H4 (cell line): Measurements from ENCODE around the gene BBS7. TPM values are rescaled to one million over a fixed set of nuclear protein-coding genes. Genes with fewer than 3 reads are reported as not detected.

Experiments
- DNase-seq: peaks from one replicate; pipeline ENCODE4 v3.0.0-alpha.2; 2015; ENCODE audit warnings: low spot score
- total RNA-seq: library from RNA; depleted of rRNA; stranded (reverse); fragments of >200 nt; shearing (Covaris generic); gene quantifications from 2 replicates; pipeline ENCODE4 v1.2.3, GENCODE V29; 2014; rRNA removed

Gene BBS7
- 16.5 and 18.0 TPM in 2 replicates for total RNA-seq

DNA sequence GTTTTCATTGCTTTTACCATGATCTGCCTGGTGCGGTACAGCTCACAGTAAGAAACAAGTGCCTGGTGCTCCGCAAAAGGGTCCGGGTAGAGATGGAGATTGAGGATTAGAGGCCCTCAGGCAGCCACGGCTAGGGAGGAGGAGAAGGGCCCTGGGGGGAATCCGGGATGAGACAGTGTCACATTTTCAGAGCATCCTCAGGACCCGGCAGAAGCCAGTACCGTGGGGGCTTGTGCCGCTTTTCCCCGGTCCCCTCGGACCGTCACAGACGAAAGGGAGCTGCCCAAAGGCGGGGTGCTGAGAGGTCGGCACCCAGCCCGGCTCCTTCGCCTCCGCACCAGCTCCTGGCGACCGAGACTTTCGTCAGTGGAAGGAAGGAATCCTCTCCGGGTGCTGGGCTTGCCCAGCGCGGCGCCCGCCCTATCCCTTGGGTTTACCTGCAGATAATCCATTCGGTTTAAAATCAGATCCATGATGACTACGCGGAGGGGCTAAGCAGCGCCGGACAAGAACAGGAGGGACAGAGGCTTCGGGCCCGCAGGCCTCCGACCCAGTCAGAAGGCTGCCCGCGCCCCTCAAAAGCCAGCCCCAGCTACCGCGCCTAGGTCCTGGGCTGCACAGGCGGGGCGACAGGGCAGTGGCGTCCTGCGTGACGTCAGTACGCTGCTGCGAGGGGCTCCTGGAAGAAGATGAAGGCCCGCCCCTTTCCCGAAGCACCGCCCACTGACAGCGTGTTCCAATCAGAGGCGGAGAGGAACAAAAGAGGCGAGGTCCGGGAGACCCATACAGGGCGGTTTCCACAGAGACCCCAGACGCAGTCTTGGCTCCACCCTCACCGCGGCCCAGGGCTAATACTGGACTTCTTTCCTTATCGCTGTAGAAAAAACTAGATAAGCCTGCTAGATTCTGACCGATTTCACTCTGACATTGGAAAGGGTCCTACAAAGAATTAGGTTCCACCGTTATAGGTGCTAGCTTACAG is at the start of gene BBS7:
BBS7 (minus strand) TSS at position 634 of the 982 bp plus-strand sequence; CDS start at position 473, 161 bp downstream.
- peak; percentile 94 for DNase-seq

GRCh38 chr4:121913667-121914066 is 43.4 kb upstream of the BBS7 start:
- no peak for DNase-seq

DNA sequence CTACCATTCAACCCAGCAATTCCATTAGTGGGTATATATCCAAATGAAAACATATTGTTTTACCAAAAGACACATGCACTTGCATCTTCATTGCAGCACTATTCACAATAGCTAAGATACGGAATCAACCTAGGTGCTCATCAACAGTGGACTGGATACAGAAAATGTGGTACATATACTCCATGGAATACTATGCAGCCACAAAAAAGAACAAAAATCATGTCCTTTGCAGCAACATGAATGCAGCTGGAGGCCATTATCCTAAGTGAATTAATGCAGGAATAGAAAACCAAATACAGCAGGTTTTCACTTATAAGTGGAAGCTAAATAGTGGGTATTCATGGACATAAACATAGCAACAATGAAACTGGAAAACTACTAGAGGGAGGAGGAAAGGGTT is 38.1 kb upstream of the BBS7 start:
- no peak for DNase-seq

GRCh38 chr4:121900132-121900983 is 30.1 kb upstream of the BBS7 start:
- peak; percentile 48 for DNase-seq

- no peak for DNase-seq
Observed at GRCh38 chr4:121898150-121898549, 27.9 kb upstream of the BBS7 start.

- no peak for DNase-seq
Observed at GRCh38 chr4:121888134-121888533, 17.9 kb upstream of the BBS7 start.

DNA sequence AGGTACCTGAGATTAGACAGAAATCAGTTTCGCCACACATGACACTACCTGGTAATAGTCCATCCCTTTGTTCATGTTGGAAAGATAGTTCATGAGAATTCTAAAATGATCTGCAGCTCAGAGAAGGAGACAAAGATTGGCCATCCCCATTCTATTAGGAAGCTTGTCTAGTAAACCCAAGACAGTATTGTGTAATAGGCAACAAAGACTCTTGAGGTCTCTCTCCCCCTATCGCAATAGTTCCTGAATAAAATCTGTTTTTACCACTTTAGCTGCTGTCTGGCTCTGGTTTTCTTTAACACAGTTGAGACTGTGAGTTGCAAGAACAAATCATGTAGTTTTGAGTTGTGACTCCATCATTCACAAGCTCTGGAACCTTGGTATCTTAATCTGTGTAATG is 14.8 kb upstream of the BBS7 start:
- no peak for DNase-seq

- no peak for DNase-seq
Observed at GRCh38 chr4:121881158-121881557, 10.9 kb upstream of the BBS7 start.

DNA sequence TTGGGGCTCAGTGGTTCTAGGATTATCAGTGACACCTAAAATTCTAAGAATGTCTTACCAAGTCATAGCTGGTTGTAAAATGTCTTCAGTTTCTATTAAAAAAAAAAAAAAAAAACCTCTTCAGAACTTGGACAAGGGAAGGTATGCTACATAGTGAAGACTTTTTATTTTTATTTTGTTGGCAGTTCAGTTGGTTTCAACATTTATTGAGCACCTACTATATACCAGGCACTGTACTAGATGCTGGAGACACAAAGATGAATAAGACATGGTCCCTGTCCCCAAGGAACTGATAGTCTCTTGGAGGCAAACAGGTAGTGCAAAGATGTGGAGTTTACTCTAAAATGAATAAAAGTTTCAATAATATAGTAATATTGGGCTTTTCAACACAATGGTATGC is 8.9 kb upstream of the BBS7 start:
- DNase-seq = no peak

- no peak for DNase-seq
Observed at GRCh38 chr4:121877041-121877773, 6.9 kb upstream of the BBS7 start.

GRCh38 chr4:121876070-121876469 is 5.8 kb upstream of the BBS7 start:
- DNase-seq = no peak

DNA sequence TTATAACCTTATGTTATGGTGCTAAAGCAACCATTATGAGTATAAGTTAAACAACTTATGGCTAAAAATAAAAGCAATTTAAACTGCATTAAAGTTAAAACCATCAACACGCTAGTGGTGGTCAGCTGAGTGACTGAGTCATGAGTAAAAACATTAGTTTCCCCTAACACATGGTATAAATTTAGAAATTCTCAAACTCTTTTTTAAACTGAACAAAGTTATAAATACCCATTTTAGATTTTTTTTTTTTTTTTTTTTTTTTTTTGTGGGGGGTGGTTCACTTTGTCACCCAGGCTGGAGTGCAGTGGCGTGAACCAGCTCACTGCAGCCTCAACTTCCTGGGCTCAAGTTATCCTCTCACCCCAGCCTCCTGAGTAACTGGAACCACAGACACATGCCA is 5.4 kb upstream of the BBS7 start:
- DNase-seq = no peak

DNA sequence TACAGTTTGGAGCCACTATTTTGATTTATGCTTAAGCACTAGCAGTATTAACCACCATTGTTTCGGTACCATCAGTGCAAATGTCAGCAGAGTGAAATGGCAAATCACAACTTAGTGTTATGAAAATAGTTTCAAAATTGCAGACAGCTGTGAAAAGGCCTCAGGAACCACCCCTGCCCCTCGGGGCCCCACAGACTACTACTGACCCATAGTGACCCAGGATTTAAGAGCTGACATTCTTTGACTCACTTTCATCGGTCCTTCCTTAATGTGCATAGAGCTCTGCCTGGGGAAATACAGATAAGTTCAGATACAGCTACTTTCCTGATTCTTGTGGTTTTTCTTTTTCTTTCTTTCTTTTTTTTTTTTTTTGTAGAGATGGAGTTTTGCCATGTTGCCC is 3.3 kb upstream of the BBS7 start:
- peak; percentile 26 for DNase-seq

DNA sequence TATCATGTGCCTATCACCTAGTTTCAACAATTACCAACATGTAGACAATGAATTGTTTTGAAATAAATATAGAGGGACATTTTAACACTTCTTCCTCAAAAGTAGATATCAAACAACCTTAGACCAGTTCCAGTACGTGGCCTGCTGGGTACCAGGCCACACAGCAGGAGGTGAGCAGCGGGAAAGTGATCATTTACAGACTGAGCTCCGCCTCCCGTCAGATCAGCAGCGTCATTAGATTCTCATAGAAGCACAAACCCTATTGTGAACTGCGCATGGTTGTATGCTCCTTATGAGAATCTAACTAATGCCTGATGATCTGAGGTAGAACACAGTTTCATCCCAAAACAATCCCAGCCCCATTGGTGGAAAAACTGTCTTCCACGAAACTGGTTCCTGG is 6.5 kb downstream of the BBS7 start:
- DNase-seq = no peak

DNA sequence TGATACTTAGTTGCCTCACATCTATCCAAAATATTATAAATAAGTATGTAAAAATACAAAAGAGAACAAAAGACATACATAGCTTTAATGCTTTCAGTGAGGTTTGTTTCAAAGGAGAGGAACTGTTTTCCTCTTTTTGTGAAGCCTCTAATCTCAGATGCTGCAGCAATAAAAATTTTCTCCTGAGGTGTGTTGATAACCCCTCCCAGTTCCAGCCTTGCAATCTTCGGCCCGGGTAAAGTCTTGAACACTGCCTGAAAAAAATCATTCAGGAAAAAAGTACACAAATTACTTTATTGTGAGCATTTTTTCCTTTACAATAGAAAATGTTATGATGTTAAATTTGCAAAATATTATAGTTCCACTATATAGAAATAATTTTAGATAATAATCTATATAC is 8.8 kb downstream of the BBS7 start:
- no peak for DNase-seq

DNA sequence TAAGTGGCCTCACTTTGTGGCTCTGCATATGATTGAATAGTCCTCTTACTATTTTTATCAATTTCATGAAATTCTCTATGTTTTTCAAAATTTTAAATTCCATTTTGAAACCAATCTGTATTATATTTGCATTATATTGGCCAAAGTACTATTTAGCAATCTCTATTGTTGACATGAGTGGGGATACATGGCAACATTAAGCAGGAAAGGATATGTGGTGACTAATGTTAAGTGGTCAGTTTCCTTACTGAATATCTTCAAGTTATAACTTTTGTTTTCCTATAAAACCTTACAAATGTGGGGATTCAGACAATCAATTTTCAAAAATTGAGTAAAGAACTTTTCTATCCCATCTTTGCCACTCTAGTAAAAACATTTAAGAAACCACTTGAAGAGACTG is 10.2 kb downstream of the BBS7 start:
- DNase-seq = no peak

GRCh38 chr4:121851354-121851753 is 18.9 kb downstream of the BBS7 start:
- no peak for DNase-seq

DNA sequence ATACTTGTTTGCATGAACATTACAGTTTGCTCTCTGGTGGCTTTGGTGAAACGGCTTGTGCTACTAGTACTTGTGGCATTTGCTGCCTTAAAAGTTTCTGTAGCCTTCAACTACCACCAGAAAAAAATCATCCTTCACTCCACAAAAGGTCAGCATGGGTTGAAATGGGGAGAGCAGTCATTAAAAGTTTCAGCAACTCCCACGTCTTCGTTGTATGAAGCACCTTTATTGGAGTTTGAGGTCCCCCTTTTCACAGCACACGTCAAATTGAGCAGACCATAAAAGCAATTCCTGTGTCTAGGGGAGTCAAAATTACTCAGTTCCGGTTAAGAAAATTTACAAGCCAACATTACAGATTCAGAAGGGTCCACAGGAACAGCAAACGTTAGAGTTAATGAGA is 23.6 kb downstream of the BBS7 start:
- no peak for DNase-seq

DNA sequence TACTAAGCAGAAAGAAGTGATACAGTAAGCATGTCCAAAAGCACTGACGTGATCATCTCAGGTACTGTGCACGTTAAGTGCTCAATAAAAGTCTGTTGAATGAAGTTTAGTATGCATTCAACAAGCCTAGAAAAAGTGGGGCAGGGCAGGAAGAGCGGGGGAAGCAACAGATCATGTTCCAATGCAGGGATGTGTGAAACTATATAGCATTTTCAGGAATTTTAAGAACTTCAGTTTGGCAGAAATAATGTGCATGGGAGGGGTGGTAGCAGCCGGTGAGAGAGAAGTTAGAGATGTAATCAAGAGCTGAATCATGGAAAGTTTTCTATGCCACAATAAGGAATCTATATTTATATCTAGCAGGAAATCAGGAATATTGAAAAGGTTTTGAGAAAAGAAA is 27.4 kb downstream of the BBS7 start:
- no peak for DNase-seq

DNA sequence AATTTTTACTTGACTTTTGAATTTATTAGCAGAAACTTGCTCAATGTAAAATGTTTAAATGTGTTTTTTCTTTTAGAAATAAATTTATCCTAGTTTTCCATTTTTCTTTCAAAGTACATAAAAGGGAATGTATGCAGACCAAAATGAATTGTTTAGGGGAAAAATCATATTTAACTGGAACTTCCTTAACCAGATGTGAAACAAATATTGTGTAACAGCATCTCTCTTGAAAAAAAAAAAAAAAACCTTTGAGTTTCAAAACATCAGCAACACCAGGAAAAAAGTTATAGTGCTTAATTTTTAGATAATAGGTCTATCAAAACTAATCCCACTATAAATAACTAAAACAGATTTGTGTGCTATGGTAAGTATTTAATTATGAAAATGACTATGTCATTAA is 32.1 kb downstream of the BBS7 start:
- no peak for DNase-seq

DNA sequence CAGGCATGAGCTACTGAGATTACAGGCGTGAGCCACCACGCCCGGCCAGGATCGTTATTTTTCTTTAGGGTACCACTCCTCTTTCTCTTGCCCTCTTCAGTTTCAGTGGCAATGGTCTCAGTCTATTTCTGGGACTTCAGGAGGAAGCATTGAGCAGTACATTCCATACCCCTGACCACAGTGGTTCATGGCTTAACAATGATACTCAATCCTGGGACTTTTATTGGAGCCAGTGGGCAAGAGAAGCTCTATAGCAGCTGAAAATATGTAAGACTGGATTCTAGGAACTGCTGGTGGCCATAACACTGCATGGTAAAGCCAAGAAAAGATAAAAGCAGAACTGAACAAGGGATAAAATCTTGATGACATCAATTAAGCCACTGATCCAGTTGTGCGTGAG is 40.8 kb downstream of the BBS7 start:
- DNase-seq = no peak

- no peak for DNase-seq
Observed at GRCh38 chr4:121827853-121828252, 42.4 kb downstream of the BBS7 start.
